Activated CD4-positive, alpha-beta T cell treated with anti-CD3 and anti-CD28 coated beads, Interleukin-2, amount 50 U/mL, for 4 hours (primary cell): ENCODE data around the gene EPB41L4A.

Experiments
- DNase-seq, 2 experiments: peaks; one replicate each; pipeline ENCODE4 v3.0.0-alpha.2; 2020

The EPB41L4A gene

GRCh38 chr5:112303685-112304084, 115.4 kb downstream of the EPB41L4A start:
- DNase-seq = no peak

GRCh38 chr5:112294126-112294525, 125.0 kb downstream of the EPB41L4A start:
- no peak for DNase-seq

- DNase-seq = no peak
Measured at GRCh38 chr5:112293587-112293986, 125.5 kb downstream of the EPB41L4A start.

GRCh38 chr5:112290691-112291090, 128.4 kb downstream of the EPB41L4A start:
- DNase-seq = no peak

- DNase-seq = no peak
Measured at GRCh38 chr5:112289465-112289864, 129.6 kb downstream of the EPB41L4A start.

- DNase-seq = no peak
Measured at GRCh38 chr5:112283943-112284929, 134.8 kb downstream of the EPB41L4A start.

GRCh38 chr5:112283034-112283582, 136.0 kb downstream of the EPB41L4A start:
- no peak for DNase-seq

- DNase-seq = no peak
Measured at GRCh38 chr5:112279082-112279481, 140.0 kb downstream of the EPB41L4A start.

- DNase-seq = no peak
Measured at GRCh38 chr5:112276991-112277390, 142.1 kb downstream of the EPB41L4A start.

GRCh38 chr5:112275671-112276070, 143.4 kb downstream of the EPB41L4A start:
- no peak for DNase-seq

GRCh38 chr5:112270299-112271293, 148.5 kb downstream of the EPB41L4A start:
- no peak for DNase-seq

- DNase-seq = no peak
Measured at GRCh38 chr5:112267231-112267630, 151.8 kb downstream of the EPB41L4A start.

- no peak for DNase-seq
Measured at GRCh38 chr5:112264666-112265065, 154.4 kb downstream of the EPB41L4A start.

GRCh38 chr5:112264151-112264550, 154.9 kb downstream of the EPB41L4A start:
- no peak for DNase-seq

GRCh38 chr5:112263469-112263868, 155.6 kb downstream of the EPB41L4A start:
- no peak for DNase-seq

GRCh38 chr5:112258571-112258970, 160.5 kb downstream of the EPB41L4A start:
- DNase-seq = no peak

GRCh38 chr5:112257976-112258375, 161.1 kb downstream of the EPB41L4A start:
- DNase-seq = no peak

- DNase-seq = no peak
Measured at GRCh38 chr5:112257005-112257404, 162.1 kb downstream of the EPB41L4A start.

GRCh38 chr5:112254303-112254702, 164.8 kb downstream of the EPB41L4A start:
- no peak for DNase-seq

- DNase-seq = no peak
Measured at GRCh38 chr5:112253478-112254250, 165.4 kb downstream of the EPB41L4A start.

- DNase-seq = no peak
Measured at GRCh38 chr5:112250551-112250950, 168.5 kb downstream of the EPB41L4A start.

GRCh38 chr5:112248623-112249022, 170.5 kb downstream of the EPB41L4A start:
- no peak for DNase-seq
